GM12892 (cell line): ENCODE results near the gene PGF.

Experiments used
- POLR2A ChIP-seq: IDR thresholded peaks from 2 replicates; pipeline ENCODE4 v1.6.1; 2011; ENCODE audit warnings: low read depth, low read length, control low read depth
- POLR2AphosphoS5 ChIP-seq: IDR thresholded peaks from 2 replicates; pipeline ENCODE4 v1.6.1; 2011; ENCODE audit warnings: low read depth, low read length, control low read depth
- TAF1 ChIP-seq: IDR thresholded peaks from 2 replicates; pipeline ENCODE4 v1.6.1; 2011; ENCODE audit warnings: low read depth, mild to moderate bottlenecking, control low read depth, low read length, borderline replicate concordance

DNA sequence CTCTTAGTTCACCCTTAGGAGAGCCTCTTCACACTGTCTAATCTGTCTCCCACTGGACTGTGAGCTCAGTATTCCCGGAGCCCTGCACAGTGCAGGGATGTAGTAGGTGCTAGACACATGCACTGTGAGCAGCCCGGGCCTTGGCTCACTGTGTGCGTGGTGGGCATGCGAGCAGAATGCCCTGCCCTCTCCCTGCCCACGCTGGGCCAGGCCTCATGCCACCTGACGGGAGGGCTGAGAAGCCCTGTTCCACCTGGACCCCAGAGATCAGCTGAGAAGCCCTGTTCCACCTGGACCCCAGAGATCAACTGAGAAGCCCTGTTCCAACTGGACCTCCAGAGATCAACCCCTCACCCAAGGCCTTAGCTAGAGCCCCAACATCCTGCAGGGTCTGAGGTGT lies 43.3 kb downstream of the PGF start:
- TF ChIP-seq POLR2AphosphoS5 (no peak), POLR2A (no peak), TAF1 (no peak)
